Measurements from ENCODE around the gene CHCHD3.

The CHCHD3 gene

GRCh38 chr7:133027397-133027796 lies 54.5 kb downstream of the CHCHD3 start:
- no peaks in the 10 kb centered on the region for H3K9me2 ChIP-seq (replicated peaks; ENCODE audit: low read depth, low read length)
- TF ChIP-seq EZH2phosphoT487 (IDR thresholded peaks at IDR 0.05; ENCODE audit: borderline replicate concordance) = no peak
- TF ChIP-seq, protein P1, sequence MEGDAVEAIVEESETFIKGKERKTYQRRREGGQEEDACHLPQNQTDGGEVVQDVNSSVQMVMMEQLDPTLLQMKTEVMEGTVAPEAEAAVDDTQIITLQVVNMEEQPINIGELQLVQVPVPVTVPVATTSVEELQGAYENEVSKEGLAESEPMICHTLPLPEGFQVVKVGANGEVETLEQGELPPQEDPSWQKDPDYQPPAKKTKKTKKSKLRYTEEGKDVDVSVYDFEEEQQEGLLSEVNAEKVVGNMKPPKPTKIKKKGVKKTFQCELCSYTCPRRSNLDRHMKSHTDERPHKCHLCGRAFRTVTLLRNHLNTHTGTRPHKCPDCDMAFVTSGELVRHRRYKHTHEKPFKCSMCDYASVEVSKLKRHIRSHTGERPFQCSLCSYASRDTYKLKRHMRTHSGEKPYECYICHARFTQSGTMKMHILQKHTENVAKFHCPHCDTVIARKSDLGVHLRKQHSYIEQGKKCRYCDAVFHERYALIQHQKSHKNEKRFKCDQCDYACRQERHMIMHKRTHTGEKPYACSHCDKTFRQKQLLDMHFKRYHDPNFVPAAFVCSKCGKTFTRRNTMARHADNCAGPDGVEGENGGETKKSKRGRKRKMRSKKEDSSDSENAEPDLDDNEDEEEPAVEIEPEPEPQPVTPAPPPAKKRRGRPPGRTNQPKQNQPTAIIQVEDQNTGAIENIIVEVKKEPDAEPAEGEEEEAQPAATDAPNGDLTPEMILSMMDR (conservative IDR thresholded peaks at IDR 0.05; ENCODE audit: low read length) = no peak
- peaks cover 7% of the 10 kb centered on the region for H3K9me3 ChIP-seq (ENCODE audit: insufficient read depth, low read depth, low read length)
- H3K79me2 ChIP-seq (ENCODE audit: insufficient read depth, low read length) = peaks cover 20% of the 10 kb centered on the region; the same call in 1 of the 2 replicates
- H3K9ac ChIP-seq (ENCODE audit: low read depth, low read length, poor library complexity, severe bottlenecking) = no peak overlapping the region
- no peak overlapping the region for H2AFZ ChIP-seq (ENCODE audit: low read length)
- peaks cover 4% of the 10 kb centered on the region for H3K4me1 ChIP-seq (ENCODE audit: insufficient read depth, low read length, poor library complexity, severe bottlenecking)
- H3K4me3 ChIP-seq (ENCODE audit: low read length, poor library complexity, severe bottlenecking) = no peak overlapping the region
- no peaks in the 10 kb centered on the region for H3F3A ChIP-seq (ENCODE audit: low read depth)
- H3K36me3 ChIP-seq (ENCODE audit: insufficient read depth, low read length) = peaks cover 11% of the 10 kb centered on the region
- H3K27me3 ChIP-seq (ENCODE audit: insufficient read depth, low read length, poor library complexity, severe bottlenecking) = no peaks in the 10 kb centered on the region
- no peak overlapping the region for H3K4me2 ChIP-seq (ENCODE audit: low read depth, low read length, poor library complexity, severe bottlenecking)
- peaks cover 2% of the 10 kb centered on the region for H4K20me1 ChIP-seq (ENCODE audit: insufficient read depth, low read length, poor library complexity, severe bottlenecking)

GRCh38 chr7:133026210-133026859 lies 55.6 kb downstream of the CHCHD3 start:
- Histone ChIP-seq H3K4me3 (ENCODE audit: low read length, poor library complexity, severe bottlenecking) (no peak overlapping the region), H3K9me2 (replicated peaks; ENCODE audit: low read depth, low read length) (no peaks in the 10 kb centered on the region), H3K9ac (ENCODE audit: low read depth, low read length, poor library complexity, severe bottlenecking) (no peak overlapping the region), H3K36me3 (ENCODE audit: insufficient read depth, low read length) (peaks cover 18% of the 10 kb centered on the region), H3K79me2 (ENCODE audit: insufficient read depth, low read length) (peaks cover 17% of the 10 kb centered on the region; the same call in 1 of the 2 replicates), H3K4me2 (ENCODE audit: low read depth, low read length, poor library complexity, severe bottlenecking) (no peak overlapping the region), H3K4me1 (ENCODE audit: insufficient read depth, low read length, poor library complexity, severe bottlenecking) (peaks cover 4% of the 10 kb centered on the region), H3F3A (ENCODE audit: low read depth) (no peaks in the 10 kb centered on the region), H2AFZ (ENCODE audit: low read length) (no peak overlapping the region), H3K27me3 (ENCODE audit: insufficient read depth, low read length, poor library complexity, severe bottlenecking) (no peaks in the 10 kb centered on the region), H3K9me3 (ENCODE audit: insufficient read depth, low read depth, low read length) (peaks cover 7% of the 10 kb centered on the region), H4K20me1 (ENCODE audit: insufficient read depth, low read length, poor library complexity, severe bottlenecking) (no peaks in the 10 kb centered on the region)
- TF ChIP-seq EZH2phosphoT487 (IDR thresholded peaks at IDR 0.05; ENCODE audit: borderline replicate concordance) = no peak
- TF ChIP-seq, protein P1 (conservative IDR thresholded peaks at IDR 0.05; ENCODE audit: low read length) = no peak

- peaks cover 7% of the 10 kb centered on the region for H3K9me3 ChIP-seq (ENCODE audit: insufficient read depth, low read depth, low read length)
- no peaks in the 10 kb centered on the region for H3K27me3 ChIP-seq (ENCODE audit: insufficient read depth, low read length, poor library complexity, severe bottlenecking)
- H3K4me2 ChIP-seq (ENCODE audit: low read depth, low read length, poor library complexity, severe bottlenecking) = no peak overlapping the region
- no peaks in the 10 kb centered on the region for H3K9me2 ChIP-seq (replicated peaks; ENCODE audit: low read depth, low read length)
- H3K36me3 ChIP-seq (ENCODE audit: insufficient read depth, low read length) = peaks cover 24% of the 10 kb centered on the region
- H3K4me3 ChIP-seq (ENCODE audit: low read length, poor library complexity, severe bottlenecking) = no peak overlapping the region
- H3K9ac ChIP-seq (ENCODE audit: low read depth, low read length, poor library complexity, severe bottlenecking) = no peak overlapping the region
- no peak for TF ChIP-seq EZH2phosphoT487 (IDR thresholded peaks at IDR 0.05; ENCODE audit: borderline replicate concordance)
- TF ChIP-seq, protein P1 (conservative IDR thresholded peaks at IDR 0.05; ENCODE audit: low read length) = no peak
- H3F3A ChIP-seq (ENCODE audit: low read depth) = no peaks in the 10 kb centered on the region
- H3K4me1 ChIP-seq (ENCODE audit: insufficient read depth, low read length, poor library complexity, severe bottlenecking) = peaks cover 4% of the 10 kb centered on the region
- no peak overlapping the region for H2AFZ ChIP-seq (ENCODE audit: low read length)
- peaks cover 17% of the 10 kb centered on the region; the same call in 1 of the 2 replicates for H3K79me2 ChIP-seq (ENCODE audit: insufficient read depth, low read length)
- no peaks in the 10 kb centered on the region for H4K20me1 ChIP-seq (ENCODE audit: insufficient read depth, low read length, poor library complexity, severe bottlenecking)
These were observed 56.8 kb downstream of the CHCHD3 start for GRCh38 chr7:133025056-133025455.
